ENCODE data around the gene DOCK4.

Gene DOCK4

GRCh38 chr7:112101201-112101846 is 104.9 kb downstream of the DOCK4 start:
- in situ Hi-C loops (cut with MboI; ENCODE audit: low pct_unique_long_range_greater_than_20kb, low sequenced_read_pairs, unreplicated experiment), result no loop called here
- no peak for DNase-seq (ENCODE audit: low spot score)
- TF ChIP-seq, protein P1, sequence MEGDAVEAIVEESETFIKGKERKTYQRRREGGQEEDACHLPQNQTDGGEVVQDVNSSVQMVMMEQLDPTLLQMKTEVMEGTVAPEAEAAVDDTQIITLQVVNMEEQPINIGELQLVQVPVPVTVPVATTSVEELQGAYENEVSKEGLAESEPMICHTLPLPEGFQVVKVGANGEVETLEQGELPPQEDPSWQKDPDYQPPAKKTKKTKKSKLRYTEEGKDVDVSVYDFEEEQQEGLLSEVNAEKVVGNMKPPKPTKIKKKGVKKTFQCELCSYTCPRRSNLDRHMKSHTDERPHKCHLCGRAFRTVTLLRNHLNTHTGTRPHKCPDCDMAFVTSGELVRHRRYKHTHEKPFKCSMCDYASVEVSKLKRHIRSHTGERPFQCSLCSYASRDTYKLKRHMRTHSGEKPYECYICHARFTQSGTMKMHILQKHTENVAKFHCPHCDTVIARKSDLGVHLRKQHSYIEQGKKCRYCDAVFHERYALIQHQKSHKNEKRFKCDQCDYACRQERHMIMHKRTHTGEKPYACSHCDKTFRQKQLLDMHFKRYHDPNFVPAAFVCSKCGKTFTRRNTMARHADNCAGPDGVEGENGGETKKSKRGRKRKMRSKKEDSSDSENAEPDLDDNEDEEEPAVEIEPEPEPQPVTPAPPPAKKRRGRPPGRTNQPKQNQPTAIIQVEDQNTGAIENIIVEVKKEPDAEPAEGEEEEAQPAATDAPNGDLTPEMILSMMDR (IDR thresholded peaks at IDR 0.05; ENCODE audit: extremely low read depth, insufficient read depth, missing control alignments), result no peak

DNA sequence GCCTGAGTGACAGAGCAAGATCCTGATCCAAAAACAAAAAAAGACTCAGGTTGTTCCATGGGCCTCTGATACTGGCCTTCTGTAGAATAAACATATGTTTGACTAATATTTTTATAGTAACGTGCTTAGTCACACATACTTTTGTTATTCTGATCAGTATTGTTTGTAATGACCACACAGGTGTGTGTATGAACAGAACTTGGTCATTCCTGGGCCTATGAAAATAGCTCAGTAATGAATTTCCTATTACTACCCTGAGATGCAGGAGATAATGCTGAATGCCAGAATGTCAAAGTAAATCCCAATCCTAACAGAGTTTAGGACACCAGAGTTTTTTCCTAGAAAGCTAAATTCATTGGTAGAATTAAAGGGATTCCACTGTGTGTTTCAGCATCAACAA is 108.7 kb downstream of the DOCK4 start:
- DNase-seq (ENCODE audit: low spot score), result no peak
- TF ChIP-seq, protein P1 (IDR thresholded peaks at IDR 0.05; ENCODE audit: extremely low read depth, insufficient read depth, missing control alignments), result no peak
- in situ Hi-C loops (cut with MboI; ENCODE audit: low pct_unique_long_range_greater_than_20kb, low sequenced_read_pairs, unreplicated experiment), result no loop called here

DNA sequence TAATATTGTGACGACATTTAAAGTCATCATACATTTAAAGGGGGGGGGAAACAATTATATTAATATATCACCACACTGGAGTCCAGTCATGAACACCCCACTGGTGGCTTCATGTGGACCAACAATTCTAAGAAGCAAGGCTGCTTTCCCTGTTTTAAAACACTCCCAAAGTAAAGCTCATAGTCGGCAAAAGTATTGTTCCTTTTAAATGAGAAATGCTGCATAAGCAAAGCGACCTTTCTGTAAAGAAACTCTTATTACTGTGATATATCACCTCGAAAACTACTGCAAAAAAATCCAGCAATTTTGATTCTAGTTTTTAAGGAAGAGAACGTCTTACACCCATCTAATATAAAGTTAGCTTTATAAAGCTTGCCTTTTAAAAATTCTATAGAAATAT is 112.8 kb downstream of the DOCK4 start:
- in situ Hi-C loops (cut with MboI; ENCODE audit: low pct_unique_long_range_greater_than_20kb, low sequenced_read_pairs, unreplicated experiment), result no loop called here
- TF ChIP-seq, protein P1 (IDR thresholded peaks at IDR 0.05; ENCODE audit: extremely low read depth, insufficient read depth, missing control alignments), result no peak
- DNase-seq (ENCODE audit: low spot score), result no peak

DNA sequence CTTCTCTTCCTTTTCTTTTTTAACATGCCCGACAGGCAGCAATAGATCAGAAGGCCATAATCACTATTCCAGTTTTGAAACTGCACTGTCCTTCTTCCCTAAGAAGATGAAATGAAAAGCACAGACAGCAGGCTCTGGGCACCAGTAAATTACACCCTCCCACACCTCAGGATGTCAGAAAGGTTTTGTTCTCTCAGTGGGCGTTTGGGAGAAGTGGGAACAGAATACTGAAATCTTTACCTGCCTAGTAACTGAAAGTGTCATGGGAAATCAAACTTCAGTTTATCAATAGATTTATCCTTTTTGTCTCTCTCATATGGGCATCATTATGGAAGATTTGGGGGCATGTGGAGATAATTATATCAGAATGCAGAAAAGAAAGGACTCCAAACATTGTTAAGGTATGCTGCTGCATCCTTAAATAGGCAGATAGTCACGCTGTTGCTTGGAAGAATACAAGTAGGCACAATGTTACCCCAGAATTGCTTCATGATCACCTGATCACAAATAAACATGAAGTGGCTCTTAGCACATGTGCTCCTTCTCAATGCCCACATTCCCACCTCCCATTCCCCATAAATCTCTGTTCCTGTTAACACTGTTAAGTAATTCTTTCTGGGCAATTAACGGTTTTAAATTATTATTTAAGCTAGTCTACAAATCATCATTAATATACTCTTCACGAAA is 113.3 kb downstream of the DOCK4 start:
- TF ChIP-seq, protein P1 (IDR thresholded peaks at IDR 0.05; ENCODE audit: extremely low read depth, insufficient read depth, missing control alignments), result no peak
- in situ Hi-C loops (cut with MboI; ENCODE audit: low pct_unique_long_range_greater_than_20kb, low sequenced_read_pairs, unreplicated experiment), result no loop called here
- DNase-seq (ENCODE audit: low spot score), result no peak

DNA sequence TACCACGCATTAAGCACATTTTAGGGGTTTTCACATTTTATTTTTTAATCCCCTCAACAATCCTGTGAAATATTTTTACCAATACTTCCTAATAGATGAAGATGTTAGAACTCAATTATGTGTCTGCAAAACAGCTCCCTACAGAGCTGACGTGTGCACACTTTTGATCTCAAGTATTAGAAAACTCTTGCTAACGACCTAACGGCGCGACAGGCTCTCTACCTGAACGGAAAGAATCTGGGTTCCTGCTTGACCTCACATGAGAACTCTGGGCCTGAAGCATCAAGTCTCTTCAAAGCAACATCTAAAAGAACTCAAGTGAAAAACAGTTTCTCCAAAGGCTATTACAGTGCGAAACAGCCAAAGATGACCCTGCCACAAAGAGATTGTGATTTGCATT is 113.9 kb downstream of the DOCK4 start:
- DNase-seq (ENCODE audit: low spot score), result no peak
- TF ChIP-seq, protein P1 (IDR thresholded peaks at IDR 0.05; ENCODE audit: extremely low read depth, insufficient read depth, missing control alignments), result no peak
- in situ Hi-C loops (cut with MboI; ENCODE audit: low pct_unique_long_range_greater_than_20kb, low sequenced_read_pairs, unreplicated experiment), result no loop called here

- TF ChIP-seq, protein P1 (IDR thresholded peaks at IDR 0.05; ENCODE audit: extremely low read depth, insufficient read depth, missing control alignments), result no peak
- no peak for DNase-seq (ENCODE audit: low spot score)
- in situ Hi-C loops (cut with MboI; ENCODE audit: low pct_unique_long_range_greater_than_20kb, low sequenced_read_pairs, unreplicated experiment), result no loop called here
Observed at GRCh38 chr7:112091768-112092167, 114.4 kb downstream of the DOCK4 start.

Data from GM13977 (cell line).